ENCODE data around the gene HSP90AA1.

DNA sequence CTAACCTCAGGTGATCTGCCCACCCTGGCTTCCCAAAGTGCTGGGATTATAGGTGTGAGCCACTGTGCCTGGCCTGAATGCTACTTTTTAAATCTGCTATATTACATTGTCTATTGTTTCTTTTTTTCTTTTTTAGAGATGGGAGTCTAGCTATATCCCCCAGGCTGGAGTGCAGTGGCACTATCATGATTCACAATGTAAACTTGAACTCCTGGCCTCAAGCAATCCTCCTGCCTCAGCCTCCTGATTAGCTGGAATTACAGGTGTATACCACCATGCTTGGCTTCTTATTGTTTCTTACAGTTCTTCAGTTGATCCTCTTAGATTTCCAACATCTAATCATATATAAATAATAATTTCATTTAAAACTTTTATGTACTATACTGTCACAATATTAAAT is 37.6 kb upstream of the HSP90AA1 start:
- TF ChIP-seq TCF12 (IDR thresholded peaks at IDR 0.05; ENCODE audit: low read depth): no peak
- TF ChIP-seq, protein P1, sequence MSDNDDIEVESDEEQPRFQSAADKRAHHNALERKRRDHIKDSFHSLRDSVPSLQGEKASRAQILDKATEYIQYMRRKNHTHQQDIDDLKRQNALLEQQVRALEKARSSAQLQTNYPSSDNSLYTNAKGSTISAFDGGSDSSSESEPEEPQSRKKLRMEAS (IDR thresholded peaks at IDR 0.05): no peak
- TF ChIP-seq, protein P2, sequence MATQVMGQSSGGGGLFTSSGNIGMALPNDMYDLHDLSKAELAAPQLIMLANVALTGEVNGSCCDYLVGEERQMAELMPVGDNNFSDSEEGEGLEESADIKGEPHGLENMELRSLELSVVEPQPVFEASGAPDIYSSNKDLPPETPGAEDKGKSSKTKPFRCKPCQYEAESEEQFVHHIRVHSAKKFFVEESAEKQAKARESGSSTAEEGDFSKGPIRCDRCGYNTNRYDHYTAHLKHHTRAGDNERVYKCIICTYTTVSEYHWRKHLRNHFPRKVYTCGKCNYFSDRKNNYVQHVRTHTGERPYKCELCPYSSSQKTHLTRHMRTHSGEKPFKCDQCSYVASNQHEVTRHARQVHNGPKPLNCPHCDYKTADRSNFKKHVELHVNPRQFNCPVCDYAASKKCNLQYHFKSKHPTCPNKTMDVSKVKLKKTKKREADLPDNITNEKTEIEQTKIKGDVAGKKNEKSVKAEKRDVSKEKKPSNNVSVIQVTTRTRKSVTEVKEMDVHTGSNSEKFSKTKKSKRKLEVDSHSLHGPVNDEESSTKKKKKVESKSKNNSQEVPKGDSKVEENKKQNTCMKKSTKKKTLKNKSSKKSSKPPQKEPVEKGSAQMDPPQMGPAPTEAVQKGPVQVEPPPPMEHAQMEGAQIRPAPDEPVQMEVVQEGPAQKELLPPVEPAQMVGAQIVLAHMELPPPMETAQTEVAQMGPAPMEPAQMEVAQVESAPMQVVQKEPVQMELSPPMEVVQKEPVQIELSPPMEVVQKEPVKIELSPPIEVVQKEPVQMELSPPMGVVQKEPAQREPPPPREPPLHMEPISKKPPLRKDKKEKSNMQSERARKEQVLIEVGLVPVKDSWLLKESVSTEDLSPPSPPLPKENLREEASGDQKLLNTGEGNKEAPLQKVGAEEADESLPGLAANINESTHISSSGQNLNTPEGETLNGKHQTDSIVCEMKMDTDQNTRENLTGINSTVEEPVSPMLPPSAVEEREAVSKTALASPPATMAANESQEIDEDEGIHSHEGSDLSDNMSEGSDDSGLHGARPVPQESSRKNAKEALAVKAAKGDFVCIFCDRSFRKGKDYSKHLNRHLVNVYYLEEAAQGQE (IDR thresholded peaks at IDR 0.05; ENCODE audit: low read depth): no peak
